ENCODE data around the gene HOXA6.

The HOXA6 gene

DNA sequence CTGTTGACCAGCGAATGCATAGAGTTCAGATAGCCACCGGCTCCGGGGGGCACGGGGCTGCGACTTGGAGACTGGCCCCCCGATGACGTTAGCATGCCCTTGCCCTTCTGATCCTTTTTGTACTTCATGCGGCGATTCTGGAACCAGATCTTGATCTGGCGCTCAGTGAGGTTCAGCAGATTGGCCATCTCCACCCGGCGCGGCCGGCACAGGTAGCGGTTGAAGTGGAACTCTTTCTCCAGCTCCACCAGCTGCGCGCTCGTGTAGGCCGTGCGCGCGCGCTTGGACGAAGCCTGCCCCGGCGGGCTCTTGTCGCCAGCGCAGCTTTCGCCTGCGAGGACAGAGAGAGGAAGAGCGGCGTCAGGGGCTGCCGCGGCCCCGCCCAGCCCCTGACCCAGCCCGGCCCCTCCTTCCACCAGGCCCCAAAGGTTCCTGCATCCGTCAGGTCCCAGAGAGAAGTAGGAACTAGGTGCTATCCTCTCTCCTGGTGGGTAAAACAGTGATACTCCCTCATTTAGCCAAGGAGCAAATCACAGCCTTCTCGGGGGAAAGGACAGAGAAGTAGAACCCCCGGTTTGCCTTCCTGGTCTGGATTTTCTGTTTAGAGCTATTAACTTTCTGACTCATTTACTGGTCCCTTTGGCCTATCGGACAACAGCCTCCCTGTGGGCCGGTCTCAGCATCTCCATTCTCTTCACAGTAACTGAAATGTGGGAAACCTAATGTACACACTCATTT lies 39.0 kb downstream of the HOXA6 start:
- no peak for DNase-seq (ENCODE audit: low spot score)

DNA sequence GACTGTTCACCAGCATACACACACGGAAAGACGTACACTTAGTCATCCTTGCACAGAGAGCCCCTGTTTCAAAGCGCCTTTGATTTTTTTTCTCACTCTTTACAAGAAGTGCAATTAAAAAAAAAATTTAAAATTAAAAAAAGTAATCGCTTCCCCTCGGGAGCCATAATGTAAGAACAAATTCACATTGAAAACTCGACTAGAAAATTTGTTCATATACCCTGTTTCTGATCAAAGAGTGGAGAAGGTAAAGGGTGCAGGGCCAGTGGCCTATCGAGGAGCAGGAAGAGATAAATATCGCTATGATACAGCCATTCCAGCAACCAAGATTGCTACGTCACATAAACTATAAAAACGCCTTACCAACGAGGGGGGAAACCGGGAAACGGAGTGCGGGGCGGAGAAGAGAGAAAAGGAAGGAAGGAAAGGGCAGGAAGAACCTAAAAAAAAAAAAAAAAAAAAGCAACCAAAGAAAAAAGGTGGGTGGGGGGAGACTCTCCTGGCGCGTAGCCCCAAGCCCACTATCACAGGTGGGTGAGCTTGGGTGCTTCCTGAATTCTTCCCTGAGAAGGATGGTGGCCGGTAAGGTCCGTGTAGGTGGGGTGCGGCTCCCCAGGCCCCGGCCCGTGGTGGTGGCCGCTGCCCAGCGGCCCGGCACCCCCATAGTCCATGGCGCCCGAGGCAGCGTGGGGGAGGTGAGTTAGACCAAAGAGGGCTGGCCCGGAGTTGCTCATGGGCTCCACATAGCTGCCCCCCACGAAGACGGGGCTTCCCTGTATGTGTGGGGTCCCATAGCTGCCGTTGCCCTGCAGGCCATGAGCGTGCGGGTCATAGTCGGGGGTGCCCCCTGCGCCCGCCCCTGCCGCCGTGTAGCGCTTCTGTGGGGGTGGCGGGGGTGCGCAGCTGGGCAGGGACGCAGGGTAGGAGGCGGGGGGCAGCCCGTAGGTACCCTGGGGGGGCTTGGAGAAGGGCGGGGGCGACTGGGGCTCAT lies 39.9 kb downstream of the HOXA6 start:
- DNase-seq (ENCODE audit: low spot score) = no peak

DNA sequence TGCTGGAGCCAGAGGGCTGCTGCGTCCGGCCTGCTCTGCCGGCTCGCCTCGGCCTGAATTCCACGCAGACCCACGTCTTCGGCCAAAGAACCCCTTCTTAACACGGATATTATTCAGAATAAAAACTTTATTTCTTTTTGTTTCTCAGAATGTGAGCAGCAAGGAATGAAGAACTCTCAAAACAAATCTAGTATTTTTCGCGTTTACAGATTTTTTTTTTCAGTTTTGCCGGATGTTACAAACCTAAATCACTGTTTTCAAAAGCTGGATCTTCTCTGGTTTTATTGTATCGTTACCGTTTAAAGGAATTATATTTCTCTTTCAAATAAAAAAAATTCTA lies 40.7 kb downstream of the HOXA6 start:
- DNase-seq (ENCODE audit: low spot score) = no peak

- no peak for DNase-seq (ENCODE audit: low spot score)
These were observed 41.2 kb downstream of the HOXA6 start for GRCh38 chr7:27106181-27106900.

DNA sequence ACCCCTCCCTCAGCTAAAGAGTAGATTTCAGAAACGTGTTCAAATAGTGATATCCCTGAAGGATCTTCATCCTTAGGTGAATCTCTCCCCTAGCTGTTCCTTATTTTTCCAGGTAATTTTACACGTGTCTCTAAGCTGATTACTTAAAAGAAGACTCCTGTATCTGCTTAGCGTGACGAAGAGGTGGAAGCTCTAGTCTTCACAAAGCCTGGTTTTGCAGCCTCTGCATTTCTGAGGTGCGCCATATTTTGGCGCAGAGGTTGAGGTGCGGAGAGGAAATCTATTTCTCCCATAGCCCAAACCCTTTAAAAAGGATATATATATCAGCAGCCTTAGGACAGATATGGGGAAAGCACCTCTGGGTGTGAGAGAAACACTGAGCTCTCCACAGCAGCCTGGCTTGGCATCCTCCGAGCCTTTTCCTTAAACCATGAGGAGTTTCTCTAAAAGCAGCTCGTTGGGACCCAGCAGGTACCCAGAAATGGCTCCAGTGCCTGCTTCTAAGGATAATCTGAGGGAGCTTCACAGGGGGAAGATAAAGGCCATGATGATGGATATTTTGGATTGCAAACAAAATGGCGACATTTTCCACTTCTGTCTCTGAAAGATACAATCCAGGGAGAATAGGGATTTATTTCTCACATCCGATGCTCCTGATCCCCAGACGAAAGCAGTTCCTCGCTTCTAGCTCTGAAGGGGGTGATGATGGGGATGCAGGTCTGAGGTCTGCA lies 42.1 kb downstream of the HOXA6 start:
- no peak for DNase-seq (ENCODE audit: low spot score)

GRCh38 chr7:27104341-27105058 lies 43.1 kb downstream of the HOXA6 start:
- DNase-seq (ENCODE audit: low spot score) = no peak

DNA sequence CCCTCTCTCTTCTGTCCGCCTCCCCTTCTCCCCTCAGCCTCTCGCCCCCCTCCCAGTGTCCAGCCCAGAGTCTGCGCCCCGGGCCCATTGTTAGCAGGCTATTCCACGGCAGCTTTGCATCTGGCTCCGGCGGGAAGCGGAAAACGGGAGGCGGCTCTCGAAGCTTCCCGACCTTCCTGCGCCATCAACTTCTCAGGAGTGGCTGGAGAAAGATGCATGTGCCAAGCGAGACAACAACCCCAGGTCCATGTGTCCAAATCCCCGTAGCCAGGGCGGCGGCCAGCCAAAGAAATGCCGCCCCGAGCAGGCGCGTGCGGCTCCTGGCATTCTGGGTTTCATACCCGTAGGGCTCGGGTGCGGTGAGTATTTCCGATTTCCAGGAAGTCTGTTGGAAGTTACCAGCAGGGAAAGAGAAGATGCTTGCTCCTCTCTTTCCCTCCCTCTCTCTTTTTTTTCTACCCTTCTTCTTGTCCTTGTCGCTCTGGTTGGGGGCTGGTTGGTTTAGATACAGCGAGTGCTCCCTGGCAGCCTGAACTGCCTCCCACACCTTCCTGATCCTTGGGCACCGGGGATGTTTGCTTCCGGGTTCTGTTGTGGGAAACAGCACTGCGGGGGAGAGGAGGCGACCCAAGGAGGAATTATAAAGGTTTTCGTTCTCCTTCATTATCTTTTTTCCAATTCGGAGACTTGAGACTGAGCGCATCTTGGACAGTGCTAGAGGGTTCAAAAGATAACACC lies 43.9 kb downstream of the HOXA6 start:
- DNase-seq (ENCODE audit: low spot score) = no peak

- DNase-seq (ENCODE audit: low spot score) = no peak
These were observed 44.8 kb downstream of the HOXA6 start, which contains the start of gene HOXA2 for GRCh38 chr7:27102581-27103442. Gene HOXA2 (minus strand): TSS chr7:27102683. CDS start chr7:27102500, 183 bp downstream.

GRCh38 chr7:27101957-27102580 lies 45.5 kb downstream of the HOXA6 start:
- no peak for DNase-seq (ENCODE audit: low spot score)

DNA sequence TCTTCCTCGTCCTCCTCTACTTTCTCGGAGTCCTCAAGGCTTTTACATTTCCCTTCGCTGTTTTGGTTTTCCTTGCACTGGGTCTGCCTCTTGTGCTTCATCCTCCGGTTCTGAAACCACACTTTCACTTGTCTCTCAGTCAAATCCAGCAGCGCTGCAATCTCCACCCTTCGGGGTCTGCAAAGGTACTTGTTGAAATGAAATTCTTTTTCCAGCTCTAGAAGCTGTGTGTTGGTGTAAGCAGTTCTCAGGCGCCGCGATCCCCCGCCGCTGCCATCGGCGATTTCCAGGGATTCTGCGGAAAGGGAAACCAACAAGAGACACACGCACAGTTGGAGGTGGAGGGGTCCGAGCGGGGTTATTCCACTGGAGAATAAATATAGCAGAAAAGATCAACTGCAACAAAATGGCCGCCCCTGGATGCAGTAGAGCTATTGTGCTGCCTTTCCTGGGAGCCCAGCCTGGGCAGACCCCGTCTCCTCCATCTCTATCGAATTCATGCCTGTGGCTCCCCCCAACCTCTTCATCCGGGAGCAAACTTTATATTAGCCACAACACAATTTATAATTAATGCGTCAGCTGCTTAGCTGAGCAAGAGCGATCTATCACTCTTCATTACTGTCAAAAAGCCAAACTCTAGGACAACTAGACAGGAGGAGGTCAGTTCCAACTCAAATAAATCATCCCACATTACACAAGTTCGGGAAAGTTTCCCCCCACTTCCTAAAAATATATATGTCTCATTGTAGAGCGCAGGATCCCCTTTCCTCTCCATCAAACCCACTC lies 46.2 kb downstream of the HOXA6 start:
- DNase-seq (ENCODE audit: low spot score) = no peak

DNA sequence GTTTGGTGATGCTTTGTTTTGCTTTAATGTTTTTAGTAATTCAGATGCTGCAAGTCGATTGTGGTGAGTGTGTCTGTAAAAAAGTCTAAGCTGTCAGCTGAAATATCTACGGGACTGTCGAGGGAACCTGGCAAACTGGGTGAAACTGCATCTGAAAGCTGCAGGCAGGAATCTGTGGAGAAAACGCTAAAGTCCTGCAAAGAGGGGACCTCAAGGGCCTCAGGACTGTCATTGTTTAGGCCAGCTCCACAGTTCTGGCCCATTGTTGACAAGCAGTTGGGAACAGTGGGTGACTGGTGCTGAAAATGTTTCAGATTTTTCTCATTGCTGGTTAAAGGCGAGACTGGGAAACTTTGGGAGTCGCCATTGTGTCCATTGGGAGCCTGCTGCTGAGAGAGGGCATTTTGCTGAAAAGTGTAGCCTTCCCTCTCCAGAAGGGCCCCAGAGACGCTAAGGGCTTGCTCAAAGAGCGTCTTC lies 46.8 kb downstream of the HOXA6 start:
- DNase-seq (ENCODE audit: low spot score) = no peak

GRCh38 chr7:27099453-27100370 lies 47.9 kb downstream of the HOXA6 start:
- no peak for DNase-seq (ENCODE audit: low spot score)

- peak; percentile 50 for DNase-seq (ENCODE audit: low spot score)
These were observed 48.8 kb downstream of the HOXA6 start for GRCh38 chr7:27098578-27099451.

DNA sequence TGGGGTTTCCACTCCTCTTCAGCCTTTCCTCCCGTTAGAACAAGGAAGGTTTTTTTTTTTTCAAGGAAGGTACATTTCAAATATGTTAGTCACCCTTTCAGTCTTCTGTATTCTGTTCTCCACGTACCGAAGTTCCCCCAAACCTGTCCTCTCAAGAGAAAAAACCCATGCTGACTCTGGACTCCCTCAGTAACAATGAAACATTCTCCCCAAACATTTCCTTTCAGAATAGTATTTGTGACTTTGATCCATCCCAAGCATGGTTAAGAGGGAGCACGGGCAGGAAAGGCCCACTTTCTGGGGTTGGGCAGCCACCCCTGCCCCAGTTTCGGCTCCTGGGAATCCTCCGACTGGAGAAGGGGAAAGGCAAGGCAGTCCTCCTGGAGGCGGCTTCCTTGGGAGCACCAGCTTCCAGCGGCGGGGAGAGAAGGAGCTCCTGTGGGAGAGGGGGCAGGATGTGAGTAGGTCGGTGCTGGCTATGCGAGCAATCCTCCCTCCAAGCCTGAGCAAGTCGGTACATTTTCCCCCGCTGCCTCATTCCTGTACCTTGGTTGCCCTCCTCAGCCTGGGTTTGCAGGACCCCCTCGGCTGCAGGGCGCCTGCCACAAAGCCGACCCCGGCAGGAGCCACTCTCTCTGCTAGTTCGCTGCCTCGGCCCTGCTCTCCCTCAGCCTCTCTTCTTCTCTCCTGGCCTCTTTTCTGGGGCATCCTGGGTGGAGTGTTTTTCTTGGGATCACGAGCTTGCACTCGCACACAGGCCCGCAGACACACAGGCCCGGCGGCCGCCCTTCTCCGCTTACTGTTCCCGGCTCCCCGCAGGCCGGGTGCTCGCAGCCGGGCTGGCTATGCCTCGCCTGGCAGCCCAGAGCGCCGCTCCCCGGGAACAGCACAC lies 49.6 kb downstream of the HOXA6 start:
- peak; percentile 54 for DNase-seq (ENCODE audit: low spot score)

Measured in SW480 (cell line).